Glutamatergic neuron (in vitro differentiated cells): ENCODE data around the gene FZD7. TPM values are rescaled to one million over a fixed set of nuclear protein-coding genes. Genes with fewer than 3 reads are reported as not detected.

Experiments used
- DNase-seq: peaks from one replicate; pipeline ENCODE4 v3.0.0; 2022
- H3K27ac Mint-ChIP-seq: one replicate; pipeline ENCODE4 v1.8.0; 2020; ENCODE audit warnings: mild to moderate bottlenecking, mixed read lengths, inconsistent platforms; ENCODE audit not compliant: unreplicated experiment
- H3K27me3 Mint-ChIP-seq: one replicate; pipeline ENCODE4 v1.8.0; 2020; ENCODE audit warnings: mild to moderate bottlenecking, moderate library complexity, mixed read lengths, inconsistent platforms; ENCODE audit not compliant: unreplicated experiment
- H3K36me3 Mint-ChIP-seq: one replicate; pipeline ENCODE4 v1.8.0; 2020; ENCODE audit warnings: mild to moderate bottlenecking, mixed read lengths, inconsistent platforms; ENCODE audit not compliant: unreplicated experiment
- H3K4me1 Mint-ChIP-seq: one replicate; pipeline ENCODE4 v1.8.0; 2020; ENCODE audit warnings: mild to moderate bottlenecking, low read depth, mixed read lengths, inconsistent platforms; ENCODE audit not compliant: unreplicated experiment
- H3K4me3 Mint-ChIP-seq: one replicate; pipeline ENCODE4 v1.8.0; 2020; ENCODE audit warnings: mild to moderate bottlenecking, mixed read lengths, inconsistent platforms; ENCODE audit not compliant: unreplicated experiment
- H3K9me3 Mint-ChIP-seq: one replicate; pipeline ENCODE4 v1.8.0; 2020; ENCODE audit warnings: mild to moderate bottlenecking, moderate library complexity, mixed read lengths, inconsistent platforms; ENCODE audit not compliant: unreplicated experiment
- CTCF ChIP-seq: fragments of 200-600 bp; sonication (generic); IDR thresholded peaks from one replicate; pipeline ENCODE4 v1.5.0; 2021; ENCODE audit not compliant: partially characterized antibody, unreplicated experiment
- total RNA-seq: library from RNA; stranded (reverse); fragmentation: NEBNext Ultra II Directional; extraction: Animal tissue kit (Norgen Biotek cat#: 25700); gene quantifications from one replicate; pipeline ENCODE4 v1.2.1, GENCODE V29; 2021; ENCODE audit not compliant: unreplicated experiment

FZD7 gene
- total RNA-seq, 1 donor from 2014 or later, result 19.0 TPM

- Mint-ChIP-seq H3K4me3 (no peak overlapping the region), H3K4me1 (peaks cover 10% of the 10 kb centered on the region), H3K9me3 (no peaks in the 10 kb centered on the region), H3K27ac (no peak overlapping the region), H3K27me3 (peaks cover 2% of the 10 kb centered on the region), H3K36me3 (no peaks in the 10 kb centered on the region)
- TF ChIP-seq CTCF, result no peak
- DNase-seq, result no peak
These were observed 35.8 kb downstream of the FZD7 start for GRCh38 chr2:202069170-202070067.

- Mint-ChIP-seq H3K27ac (no peak overlapping the region), H3K27me3 (peaks cover 5% of the 10 kb centered on the region), H3K4me1 (peaks cover 4% of the 10 kb centered on the region), H3K9me3 (no peaks in the 10 kb centered on the region), H3K36me3 (no peaks in the 10 kb centered on the region), H3K4me3 (no peak overlapping the region)
- DNase-seq, result no peak
- TF ChIP-seq CTCF, result no peak
These were observed 37.5 kb downstream of the FZD7 start for GRCh38 chr2:202071107-202071506.

GRCh38 chr2:202072226-202072625 is 38.6 kb downstream of the FZD7 start:
- Mint-ChIP-seq H3K9me3 (no peaks in the 10 kb centered on the region), H3K27ac (no peak overlapping the region), H3K4me3 (no peak overlapping the region), H3K4me1 (peaks cover 4% of the 10 kb centered on the region), H3K27me3 (peaks cover 5% of the 10 kb centered on the region), H3K36me3 (no peaks in the 10 kb centered on the region)
- no peak for DNase-seq
- no peak for TF ChIP-seq CTCF

- TF ChIP-seq CTCF, result no peak
- no peaks in the 10 kb centered on the region for H3K9me3 Mint-ChIP-seq
- DNase-seq, result no peak
- no peak within 1 kb of the TSS for H3K27ac Mint-ChIP-seq
- no peaks in the 10 kb centered on the region for H3K36me3 Mint-ChIP-seq
- H3K4me1 Mint-ChIP-seq, result peaks cover 4% of the 10 kb centered on the region
- peaks cover 5% of the 10 kb centered on the region for H3K27me3 Mint-ChIP-seq
- H3K4me3 Mint-ChIP-seq, result no peak within 1 kb of the TSS
These were observed 39.2 kb downstream of the FZD7 start, which contains the start of gene KIAA2012 for GRCh38 chr2:202072737-202073401. KIAA2012 (plus strand) TSS chr2:202073255; CDS start chr2:202073628, 373 bp downstream.

GRCh38 chr2:202074324-202074723 is 40.7 kb downstream of the FZD7 start:
- Mint-ChIP-seq H3K27me3 (peaks cover 5% of the 10 kb centered on the region), H3K27ac (no peak overlapping the region), H3K4me1 (peaks cover 4% of the 10 kb centered on the region), H3K4me3 (no peak overlapping the region), H3K9me3 (no peaks in the 10 kb centered on the region), H3K36me3 (no peaks in the 10 kb centered on the region)
- TF ChIP-seq CTCF, result no peak
- no peak for DNase-seq
